Nephron progenitor cell (in vitro differentiated cells): ENCODE results near the gene C2CD4C.
"Not testable (repeated sequence)": the region's sequence is repeated elsewhere in the genome, so short reads cannot be mapped to it uniquely, and the experiment has no call there.

ENCODE experiments used
- DNase-seq: peaks from one replicate; pipeline ENCODE4 v3.0.0; 2021
- H3K27ac Mint-ChIP-seq: 2 replicates; pipeline ENCODE4 v1.8.0; 2021; ENCODE audit warnings: mild to moderate bottlenecking, moderate library complexity, mixed read lengths
- H3K27me3 Mint-ChIP-seq: 2 replicates; pipeline ENCODE4 v1.8.0; 2021; ENCODE audit warnings: mild to moderate bottlenecking, low read depth, mixed read lengths; ENCODE audit not compliant: poor library complexity
- H3K36me3 Mint-ChIP-seq: 2 replicates; pipeline ENCODE4 v1.8.0; 2021; ENCODE audit warnings: low read depth, mixed read lengths
- H3K4me1 Mint-ChIP-seq: 2 replicates; pipeline ENCODE4 v1.8.0; 2021; ENCODE audit warnings: mixed read lengths
- H3K4me3 Mint-ChIP-seq: 2 replicates; pipeline ENCODE4 v1.8.0; 2021; ENCODE audit warnings: mild to moderate bottlenecking, moderate library complexity, mixed read lengths
- H3K9me3 Mint-ChIP-seq: 2 replicates; pipeline ENCODE4 v1.8.0; 2021; ENCODE audit warnings: mild to moderate bottlenecking, moderate library complexity, mixed read lengths
- CTCF ChIP-seq: fragments of 200-600 bp; sonication (generic); IDR thresholded peaks from 2 replicates; pipeline ENCODE4 v1.5.0; 2021; ENCODE audit warnings: antibody characterized with exemption

Gene C2CD4C

GRCh38 chr19:435707-436412, 26.9 kb upstream of the C2CD4C start:
- no peak overlapping the region for H3K27ac Mint-ChIP-seq
- H3K4me1 Mint-ChIP-seq, result peaks cover 27% of the 10 kb centered on the region
- H3K4me3 Mint-ChIP-seq, result peak overlapping the region; percentile 32
- DNase-seq, result peak; percentile 42
- H3K27me3 Mint-ChIP-seq, result peaks cover 2% of the 10 kb centered on the region
- H3K9me3 Mint-ChIP-seq, result peaks cover 4% of the 10 kb centered on the region
- H3K36me3 Mint-ChIP-seq, result peaks cover 15% of the 10 kb centered on the region
- TF ChIP-seq CTCF, result no peak

GRCh38 chr19:435056-435706, 26.2 kb upstream of the C2CD4C start:
- peaks cover 8% of the 10 kb centered on the region for H3K9me3 Mint-ChIP-seq
- peak overlapping the region; percentile 32 for H3K4me3 Mint-ChIP-seq
- H3K4me1 Mint-ChIP-seq, result peaks cover 26% of the 10 kb centered on the region
- H3K36me3 Mint-ChIP-seq, result peaks cover 22% of the 10 kb centered on the region
- H3K27ac Mint-ChIP-seq, result no peak overlapping the region
- no peak for TF ChIP-seq CTCF
- H3K27me3 Mint-ChIP-seq, result peaks cover 2% of the 10 kb centered on the region
- DNase-seq, result no peak

GRCh38 chr19:434152-434960, 25.4 kb upstream of the C2CD4C start:
- Mint-ChIP-seq H3K9me3 (peaks cover 14% of the 10 kb centered on the region), H3K27me3 (peaks cover 2% of the 10 kb centered on the region), H3K36me3 (peaks cover 30% of the 10 kb centered on the region), H3K4me3 (no peak overlapping the region), H3K4me1 (peaks cover 26% of the 10 kb centered on the region), H3K27ac (no peak overlapping the region)
- no peak for DNase-seq
- no peak for TF ChIP-seq CTCF

- peaks cover 41% of the 10 kb centered on the region for H3K36me3 Mint-ChIP-seq
- H3K27me3 Mint-ChIP-seq, result peaks cover 20% of the 10 kb centered on the region
- no peak overlapping the region for H3K27ac Mint-ChIP-seq
- H3K4me3 Mint-ChIP-seq, result no peak overlapping the region
- H3K9me3 Mint-ChIP-seq, result peaks cover 14% of the 10 kb centered on the region
- H3K4me1 Mint-ChIP-seq, result peaks cover 17% of the 10 kb centered on the region
- DNase-seq, result no peak
- no peak for TF ChIP-seq CTCF
Observed at GRCh38 chr19:430701-431100, 21.8 kb upstream of the C2CD4C start.

- peaks cover 8% of the 10 kb centered on the region for H3K4me1 Mint-ChIP-seq
- peaks cover 14% of the 10 kb centered on the region for H3K9me3 Mint-ChIP-seq
- H3K27ac Mint-ChIP-seq, result peak overlapping the region; percentile 25
- H3K36me3 Mint-ChIP-seq, result peaks cover 51% of the 10 kb centered on the region
- DNase-seq, result no peak
- H3K27me3 Mint-ChIP-seq, result peaks cover 25% of the 10 kb centered on the region
- TF ChIP-seq CTCF, result no peak
- no peak overlapping the region for H3K4me3 Mint-ChIP-seq
Observed at GRCh38 chr19:428149-428548, 19.2 kb upstream of the C2CD4C start.

- peak overlapping the region; percentile 25 for H3K27ac Mint-ChIP-seq
- not testable (repeated sequence) for DNase-seq, H3K4me3 Mint-ChIP-seq, H3K4me1 Mint-ChIP-seq
- peaks cover 53% of the 10 kb centered on the region for H3K36me3 Mint-ChIP-seq
- peaks cover 27% of the 10 kb centered on the region for H3K27me3 Mint-ChIP-seq
- peaks cover 16% of the 10 kb centered on the region for H3K9me3 Mint-ChIP-seq
Observed at GRCh38 chr19:427675-428074, 18.7 kb upstream of the C2CD4C start.
